B cell (primary cell): ENCODE results near the gene KIAA0232.

Experiments
- EZH2 ChIP-seq: IDR thresholded peaks from 2 replicates; pipeline ENCODE4 v1.6.1; 2012; ENCODE audit warnings: borderline replicate concordance, low read depth, mild to moderate bottlenecking, moderate library complexity, low read length; ENCODE audit not compliant: insufficient read depth, poor library complexity, severe bottlenecking
- TF ChIP-seq, protein P1 (sequence below): fragments of 200-600 bp; IDR thresholded peaks from one replicate; pipeline ENCODE4 v1.8.0; 2022; ENCODE audit warnings: antibody characterized with exemption, mild to moderate bottlenecking

DNA sequence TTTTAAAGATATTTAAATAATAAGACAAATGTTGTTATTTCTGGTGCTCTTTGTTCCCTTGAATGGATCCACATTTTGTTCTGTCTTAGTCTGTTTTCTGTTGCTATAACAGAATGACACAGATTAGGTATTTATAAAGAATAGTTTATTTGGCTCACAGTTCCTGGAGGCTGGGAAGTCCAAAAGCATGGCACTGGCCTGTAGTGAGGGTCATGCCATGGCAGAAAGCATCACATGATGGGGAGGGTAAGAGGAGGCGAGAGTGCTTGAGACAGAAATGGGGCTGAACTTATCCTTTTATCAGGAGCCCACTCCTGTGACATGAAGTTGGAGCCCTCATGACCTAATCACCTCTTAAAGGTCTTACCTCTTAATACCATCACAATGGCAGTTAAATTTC lies 38.2 kb downstream of the KIAA0232 start:
- TF ChIP-seq, protein P1, sequence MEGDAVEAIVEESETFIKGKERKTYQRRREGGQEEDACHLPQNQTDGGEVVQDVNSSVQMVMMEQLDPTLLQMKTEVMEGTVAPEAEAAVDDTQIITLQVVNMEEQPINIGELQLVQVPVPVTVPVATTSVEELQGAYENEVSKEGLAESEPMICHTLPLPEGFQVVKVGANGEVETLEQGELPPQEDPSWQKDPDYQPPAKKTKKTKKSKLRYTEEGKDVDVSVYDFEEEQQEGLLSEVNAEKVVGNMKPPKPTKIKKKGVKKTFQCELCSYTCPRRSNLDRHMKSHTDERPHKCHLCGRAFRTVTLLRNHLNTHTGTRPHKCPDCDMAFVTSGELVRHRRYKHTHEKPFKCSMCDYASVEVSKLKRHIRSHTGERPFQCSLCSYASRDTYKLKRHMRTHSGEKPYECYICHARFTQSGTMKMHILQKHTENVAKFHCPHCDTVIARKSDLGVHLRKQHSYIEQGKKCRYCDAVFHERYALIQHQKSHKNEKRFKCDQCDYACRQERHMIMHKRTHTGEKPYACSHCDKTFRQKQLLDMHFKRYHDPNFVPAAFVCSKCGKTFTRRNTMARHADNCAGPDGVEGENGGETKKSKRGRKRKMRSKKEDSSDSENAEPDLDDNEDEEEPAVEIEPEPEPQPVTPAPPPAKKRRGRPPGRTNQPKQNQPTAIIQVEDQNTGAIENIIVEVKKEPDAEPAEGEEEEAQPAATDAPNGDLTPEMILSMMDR = no peak
- no peak for TF ChIP-seq EZH2
